ENCODE measurements around the gene PDAP1. TPM values are rescaled to one million over a fixed set of nuclear protein-coding genes. Genes with fewer than 3 reads are reported as not detected.

PDAP1 gene
- polyA plus RNA-seq, 1 donor (not counting 4 experiments of a cell fraction or from before 2014, with no cell fraction given) = 99.1 TPM

DNA sequence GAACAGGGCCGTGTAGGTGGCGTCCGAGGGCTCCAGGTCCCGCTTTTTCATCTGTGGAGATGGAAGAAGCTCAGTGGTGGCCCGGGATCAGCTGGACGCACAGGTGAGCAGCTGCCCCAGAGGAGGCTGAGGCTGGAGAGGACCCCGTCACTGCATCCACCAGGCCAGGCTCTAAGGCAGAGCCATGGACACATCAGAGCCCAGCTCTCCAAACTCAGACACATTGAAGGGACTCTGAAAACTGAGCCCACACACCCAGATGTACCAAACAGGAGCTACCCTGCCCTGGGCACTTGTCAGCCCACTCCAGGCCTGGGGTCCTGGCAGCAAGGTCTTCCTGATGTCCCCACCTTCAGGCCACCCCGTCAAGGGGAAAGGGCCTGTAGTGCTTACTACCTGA is 21.4 kb upstream of the PDAP1 start:
- no peak for FAIRE-seq
- dilution Hi-C loops (cut with MboI; ENCODE audit: extremely low pct_ligation_motif_present, low sequenced_read_pairs) = no loop called here

GRCh38 chr7:99428972-99429566 is 20.7 kb upstream of the PDAP1 start:
- H3K4me2 ChIP-seq (ENCODE audit: control insufficient read depth, extremely low read depth, insufficient read depth, low read depth, low read length) = no peak overlapping the region
- dilution Hi-C loops (cut with MboI; ENCODE audit: extremely low pct_ligation_motif_present, low sequenced_read_pairs) = no loop called here
- H3K27me3 ChIP-seq (ENCODE audit: control insufficient read depth, extremely low read depth, insufficient read depth, low read length) = no peaks in the 10 kb centered on the region
- H3K79me2 ChIP-seq (ENCODE audit: control insufficient read depth, insufficient read depth, low read length) = no peaks in the 10 kb centered on the region
- H3K9me3 ChIP-seq (ENCODE audit: control insufficient read depth, low read depth, low read length) = no peaks in the 10 kb centered on the region
- H3K36me3 ChIP-seq (ENCODE audit: control insufficient read depth in 2 of 2, extremely low read depth in 1 of 2, insufficient read depth in 2 of 2, low read length in 2 of 2) = peaks cover 19 to 29% of the 10 kb centered on the region in 2 experiments
- no peak overlapping the region for H3K9ac ChIP-seq (ENCODE audit: control insufficient read depth, extremely low read depth, insufficient read depth, low read length)
- no peaks in the 10 kb centered on the region for H4K20me1 ChIP-seq (ENCODE audit: control insufficient read depth, extremely low read depth, insufficient read depth, low read length)
- no peak overlapping the region for H3K27ac ChIP-seq (ENCODE audit: control insufficient read depth, insufficient read depth, low read length)
- DNase-seq (ENCODE audit: low read depth, low spot score) (no peak), FAIRE-seq (no peak)
- H3K4me3 ChIP-seq (ENCODE audit: control insufficient read depth in 2 of 3, extremely low read depth in 1 of 3, insufficient read depth in 2 of 3, low read depth in 1 of 3, low read length in 3 of 3) = no peak overlapping the region
- no peaks in the 10 kb centered on the region for H3K4me1 ChIP-seq (ENCODE audit: control insufficient read depth, extremely low read depth, insufficient read depth, low read length)
- no peak overlapping the region for H2AFZ ChIP-seq (ENCODE audit: control insufficient read depth, low read length)
- no peaks in the 10 kb centered on the region for H3K9me1 ChIP-seq (ENCODE audit: control insufficient read depth, extremely low read depth, insufficient read depth, low read length)
- no peak for TF ChIP-seq EZH2 (IDR thresholded peaks at IDR 0.05; ENCODE audit: low read length)

More for the DNA sequence above, 21.4 kb upstream of the PDAP1 start:
- peaks cover 17 to 23% of the 10 kb centered on the region in 2 experiments for H3K36me3 ChIP-seq (ENCODE audit: control insufficient read depth in 2 of 2, extremely low read depth in 1 of 2, insufficient read depth in 2 of 2, low read length in 2 of 2)
- no peaks in the 10 kb centered on the region for H3K27me3 ChIP-seq (ENCODE audit: control insufficient read depth, extremely low read depth, insufficient read depth, low read length)
- DNase-seq (ENCODE audit: low read depth, low spot score) = no peak
- TF ChIP-seq CTCF (optimal IDR thresholded peaks at IDR 0.05 in 1 of 3, IDR thresholded peaks at IDR 0.05 in 1 of 3, conservative IDR thresholded peaks at IDR 0.05 in 1 of 3; ENCODE audit: extremely low read depth in 1 of 3, insufficient read depth in 2 of 3, low read length in 3 of 3) = no peak
- TF ChIP-seq EZH2 (IDR thresholded peaks at IDR 0.05; ENCODE audit: low read length) = no peak
- H3K4me3 ChIP-seq (ENCODE audit: control insufficient read depth in 2 of 3, extremely low read depth in 1 of 3, insufficient read depth in 2 of 3, low read depth in 1 of 3, low read length in 3 of 3) = no peak overlapping the region
- no peak overlapping the region for H3K4me2 ChIP-seq (ENCODE audit: control insufficient read depth, extremely low read depth, insufficient read depth, low read depth, low read length)
- no peaks in the 10 kb centered on the region for H3K9me3 ChIP-seq (ENCODE audit: control insufficient read depth, low read depth, low read length)
- H4K20me1 ChIP-seq (ENCODE audit: control insufficient read depth, extremely low read depth, insufficient read depth, low read length) = no peaks in the 10 kb centered on the region
- no peaks in the 10 kb centered on the region for H3K79me2 ChIP-seq (ENCODE audit: control insufficient read depth, insufficient read depth, low read length)
- H3K4me1 ChIP-seq (ENCODE audit: control insufficient read depth, extremely low read depth, insufficient read depth, low read length) = no peaks in the 10 kb centered on the region
- H3K9ac ChIP-seq (ENCODE audit: control insufficient read depth, extremely low read depth, insufficient read depth, low read length) = no peak overlapping the region
- no peak overlapping the region for H2AFZ ChIP-seq (ENCODE audit: control insufficient read depth, low read length)
- H3K9me1 ChIP-seq (ENCODE audit: control insufficient read depth, extremely low read depth, insufficient read depth, low read length) = no peaks in the 10 kb centered on the region
- no peak overlapping the region for H3K27ac ChIP-seq (ENCODE audit: control insufficient read depth, insufficient read depth, low read length)
